ENCODE measurements around the gene TRPC4.

DNA sequence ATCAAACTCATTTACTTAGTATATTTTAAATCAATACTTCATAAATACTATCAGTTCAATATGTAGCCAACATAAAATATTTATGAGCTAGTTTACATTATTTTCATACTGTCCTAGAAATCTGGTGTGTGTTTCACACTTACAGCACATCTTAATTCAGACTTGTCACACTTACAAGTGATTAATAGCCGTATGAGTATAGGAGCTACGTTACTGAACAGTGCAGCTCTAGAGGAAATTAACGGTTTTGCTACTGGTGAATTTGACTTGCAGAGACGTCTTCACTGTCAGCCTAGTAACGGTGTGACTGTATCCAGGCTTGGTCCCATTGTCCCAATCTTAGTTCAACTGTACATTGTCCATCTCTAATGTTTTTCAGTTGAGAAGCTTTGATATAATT is 237.3 kb downstream of the TRPC4 start:
- TF ChIP-seq POLR2AphosphoS5 (IDR thresholded peaks at IDR 0.05; ENCODE audit: low read depth, low read length): no peak
- TF ChIP-seq, protein P1, sequence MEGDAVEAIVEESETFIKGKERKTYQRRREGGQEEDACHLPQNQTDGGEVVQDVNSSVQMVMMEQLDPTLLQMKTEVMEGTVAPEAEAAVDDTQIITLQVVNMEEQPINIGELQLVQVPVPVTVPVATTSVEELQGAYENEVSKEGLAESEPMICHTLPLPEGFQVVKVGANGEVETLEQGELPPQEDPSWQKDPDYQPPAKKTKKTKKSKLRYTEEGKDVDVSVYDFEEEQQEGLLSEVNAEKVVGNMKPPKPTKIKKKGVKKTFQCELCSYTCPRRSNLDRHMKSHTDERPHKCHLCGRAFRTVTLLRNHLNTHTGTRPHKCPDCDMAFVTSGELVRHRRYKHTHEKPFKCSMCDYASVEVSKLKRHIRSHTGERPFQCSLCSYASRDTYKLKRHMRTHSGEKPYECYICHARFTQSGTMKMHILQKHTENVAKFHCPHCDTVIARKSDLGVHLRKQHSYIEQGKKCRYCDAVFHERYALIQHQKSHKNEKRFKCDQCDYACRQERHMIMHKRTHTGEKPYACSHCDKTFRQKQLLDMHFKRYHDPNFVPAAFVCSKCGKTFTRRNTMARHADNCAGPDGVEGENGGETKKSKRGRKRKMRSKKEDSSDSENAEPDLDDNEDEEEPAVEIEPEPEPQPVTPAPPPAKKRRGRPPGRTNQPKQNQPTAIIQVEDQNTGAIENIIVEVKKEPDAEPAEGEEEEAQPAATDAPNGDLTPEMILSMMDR (IDR thresholded peaks at IDR 0.05): no peak
